ENCODE measurements around the gene ABR. TPM values are rescaled to one million over a fixed set of nuclear protein-coding genes. Genes with fewer than 3 reads are reported as not detected.

ABR gene
- total RNA-seq, 1 donor from 2014 or later, result 110 TPM

- no peaks in the 10 kb centered on the region for H3K27me3 Mint-ChIP-seq (ENCODE audit: unreplicated experiment)
- H3K27ac Mint-ChIP-seq (ENCODE audit: unreplicated experiment), result no peak overlapping the region
- H3K4me1 Mint-ChIP-seq (ENCODE audit: unreplicated experiment), result peaks cover 11% of the 10 kb centered on the region
- no peak for TF ChIP-seq CTCF (IDR thresholded peaks at IDR 0.05)
- no peak overlapping the region for H3K4me3 Mint-ChIP-seq (ENCODE audit: unreplicated experiment)
- no peaks in the 10 kb centered on the region for H3K9me3 Mint-ChIP-seq (ENCODE audit: unreplicated experiment)
- H3K36me3 Mint-ChIP-seq (ENCODE audit: unreplicated experiment), result peaks cover 10% of the 10 kb centered on the region
- DNase-seq (ENCODE audit: extremely low spot score, unreplicated experiment), result no peak
Observed at GRCh38 chr17:1146561-1147265, 33.1 kb downstream of the ABR start.

- Mint-ChIP-seq H3K9me3 (ENCODE audit: unreplicated experiment) (no peaks in the 10 kb centered on the region), H3K36me3 (ENCODE audit: unreplicated experiment) (peaks cover 7% of the 10 kb centered on the region), H3K4me3 (ENCODE audit: unreplicated experiment) (no peak overlapping the region), H3K27ac (ENCODE audit: unreplicated experiment) (no peak overlapping the region), H3K4me1 (ENCODE audit: unreplicated experiment) (peaks cover 8% of the 10 kb centered on the region), H3K27me3 (ENCODE audit: unreplicated experiment) (no peaks in the 10 kb centered on the region)
- no peak for DNase-seq (ENCODE audit: extremely low spot score, unreplicated experiment)
- no peak for TF ChIP-seq CTCF (IDR thresholded peaks at IDR 0.05)
Observed at GRCh38 chr17:1145311-1145986, 34.3 kb downstream of the ABR start.

GRCh38 chr17:1144162-1144561, 35.6 kb downstream of the ABR start:
- Mint-ChIP-seq H3K27me3 (ENCODE audit: unreplicated experiment) (no peaks in the 10 kb centered on the region), H3K27ac (ENCODE audit: unreplicated experiment) (no peak overlapping the region), H3K36me3 (ENCODE audit: unreplicated experiment) (peaks cover 2% of the 10 kb centered on the region), H3K4me3 (ENCODE audit: unreplicated experiment) (no peak overlapping the region), H3K4me1 (ENCODE audit: unreplicated experiment) (peaks cover 16% of the 10 kb centered on the region), H3K9me3 (ENCODE audit: unreplicated experiment) (no peaks in the 10 kb centered on the region)
- TF ChIP-seq CTCF (IDR thresholded peaks at IDR 0.05), result no peak
- DNase-seq (ENCODE audit: extremely low spot score, unreplicated experiment), result no peak

GRCh38 chr17:1143573-1143972, 36.2 kb downstream of the ABR start:
- H3K27ac Mint-ChIP-seq (ENCODE audit: unreplicated experiment), result no peak overlapping the region
- H3K4me3 Mint-ChIP-seq (ENCODE audit: unreplicated experiment), result no peak overlapping the region
- peaks cover 22% of the 10 kb centered on the region for H3K4me1 Mint-ChIP-seq (ENCODE audit: unreplicated experiment)
- H3K27me3 Mint-ChIP-seq (ENCODE audit: unreplicated experiment), result no peaks in the 10 kb centered on the region
- no peak for TF ChIP-seq CTCF (IDR thresholded peaks at IDR 0.05)
- no peaks in the 10 kb centered on the region for H3K9me3 Mint-ChIP-seq (ENCODE audit: unreplicated experiment)
- no peak for DNase-seq (ENCODE audit: extremely low spot score, unreplicated experiment)
- H3K36me3 Mint-ChIP-seq (ENCODE audit: unreplicated experiment), result peaks cover 2% of the 10 kb centered on the region

GRCh38 chr17:1142561-1142971, 37.2 kb downstream of the ABR start:
- Mint-ChIP-seq H3K9me3 (ENCODE audit: unreplicated experiment) (no peaks in the 10 kb centered on the region), H3K4me3 (ENCODE audit: unreplicated experiment) (no peak overlapping the region), H3K36me3 (ENCODE audit: unreplicated experiment) (peaks cover 2% of the 10 kb centered on the region), H3K27ac (ENCODE audit: unreplicated experiment) (no peak overlapping the region), H3K27me3 (ENCODE audit: unreplicated experiment) (no peaks in the 10 kb centered on the region), H3K4me1 (ENCODE audit: unreplicated experiment) (peaks cover 25% of the 10 kb centered on the region)
- no peak for TF ChIP-seq CTCF (IDR thresholded peaks at IDR 0.05)
- no peak for DNase-seq (ENCODE audit: extremely low spot score, unreplicated experiment)

Data from osteocyte (in vitro differentiated cells).